NK-92 (cell line): ENCODE data around the gene IL36RN.
"Not testable (repeated sequence)": the region's sequence is repeated elsewhere in the genome, so short reads cannot be mapped to it uniquely, and the experiment has no call there.

Experiments
- DNase-seq: peaks from one replicate; lab custom pipeline; 2025; ENCODE audit not compliant: unreplicated experiment; lab: John Stamatoyannopoulos, UW

IL36RN gene

GRCh38 chr2:113096842-113097618, 38.0 kb downstream of the IL36RN start:
- not testable (repeated sequence) for DNase-seq

GRCh38 chr2:113098041-113098440, 39.0 kb downstream of the IL36RN start:
- DNase-seq, result no peak

GRCh38 chr2:113098532-113098931, 39.5 kb downstream of the IL36RN start:
- DNase-seq, result no peak

GRCh38 chr2:113102133-113102532, 43.1 kb downstream of the IL36RN start:
- DNase-seq, result no peak

- no peak for DNase-seq
These were observed 44.3 kb downstream of the IL36RN start for GRCh38 chr2:113103277-113103676.

- no peak for DNase-seq
These were observed 45.1 kb downstream of the IL36RN start for GRCh38 chr2:113104054-113104611.

- DNase-seq, result no peak
These were observed 46.2 kb downstream of the IL36RN start for GRCh38 chr2:113105047-113105785.

GRCh38 chr2:113111121-113111520, 52.1 kb downstream of the IL36RN start:
- no peak for DNase-seq

- DNase-seq, result no peak
These were observed 52.9 kb downstream of the IL36RN start for GRCh38 chr2:113111823-113112287.

- no peak for DNase-seq
These were observed 53.4 kb downstream of the IL36RN start for GRCh38 chr2:113112441-113112840.

GRCh38 chr2:113112871-113113270, 53.9 kb downstream of the IL36RN start:
- no peak for DNase-seq

GRCh38 chr2:113113807-113114206, 54.8 kb downstream of the IL36RN start:
- no peak for DNase-seq
